Measurements from ENCODE around the gene ALDH3A1. TPM values are rescaled to one million over a fixed set of nuclear protein-coding genes. Genes with fewer than 3 reads are reported as not detected.
A peak's percentile ranks its signal among the peaks of the same experiment; 100 is the strongest.

Gene ALDH3A1
- total RNA-seq, 5 donors from 2014 or later (not counting 1 experiment from before 2014, with no cell fraction given): not detected

DNA sequence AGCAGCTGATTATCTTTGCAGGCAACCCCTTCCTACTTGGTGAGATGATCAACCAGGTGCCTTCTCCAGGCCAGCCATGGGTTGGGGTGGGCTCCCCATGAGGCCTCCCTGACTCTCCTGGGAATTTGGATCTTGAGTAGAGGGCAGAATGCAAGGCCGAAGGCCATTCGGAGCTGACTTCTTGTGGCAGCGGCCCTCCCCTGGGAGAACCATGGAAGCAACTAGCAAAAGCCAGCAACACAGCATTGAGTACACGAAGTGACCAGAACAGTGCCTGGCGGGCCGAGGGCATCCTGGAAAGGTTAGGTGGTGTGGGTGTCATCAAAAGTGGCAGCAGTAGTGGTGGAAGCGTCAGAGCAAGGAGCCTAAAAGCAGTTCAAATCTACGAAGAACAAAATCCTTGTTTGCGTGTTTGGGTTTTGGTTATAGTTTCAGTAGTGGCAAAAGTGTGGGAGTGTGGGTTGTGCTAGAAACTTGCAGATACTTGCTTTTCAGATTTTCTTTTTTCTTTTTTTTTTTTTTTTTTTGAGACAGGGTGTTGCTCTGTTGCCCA is 2.0 kb upstream of the ALDH3A1 start:
- Mint-ChIP-seq H3K27ac (no peak overlapping the region), H3K9me3 (no peaks in the 10 kb centered on the region), H3K4me1 (peaks cover 0 to 2% (median 2%) of the 10 kb centered on the region in 3 donors), H3K27me3 (peaks cover 8 to 12% of the 10 kb centered on the region in 2 donors), H3K4me3 (no peak overlapping the region), H3K36me3 (no peaks in the 10 kb centered on the region)
- ChIA-PET CTCF (no interaction called here), POLR2A (no interaction called here)
- H3K27ac ChIP-seq (ENCODE audit: low read length): no peak overlapping the region
- no peaks in the 10 kb centered on the region for H3K9me3 ChIP-seq
- peaks cover 0 to 6% of the 10 kb centered on the region in 2 experiments for H3K4me1 ChIP-seq (ENCODE audit: control insufficient read depth in 1 of 2, extremely low read depth in 1 of 2, insufficient read depth in 2 of 2, low read length in 2 of 2)
- ATAC-seq (replicated peaks in 1 of 4) (no peak), DNase-seq (no peak)
- 58% methylated on average over 9 of the region's 9 CpGs for WGBS (ENCODE audit: insufficient coverage)
- no peaks in the 10 kb centered on the region for H3K36me3 ChIP-seq (ENCODE audit: control insufficient read depth in 2 of 2, extremely low read depth in 1 of 2, insufficient read depth in 1 of 2, low read length in 1 of 2)
- H3K27me3 ChIP-seq (replicated peaks in 1 of 2; ENCODE audit: control insufficient read depth in 2 of 2, extremely low read depth in 1 of 2, insufficient read depth in 2 of 2, low read length in 1 of 2): peaks cover 0 to 51% of the 10 kb centered on the region in 2 experiments
- H3K4me3 ChIP-seq (ENCODE audit: control insufficient read depth in 1 of 2, extremely low read depth in 1 of 2, low read length in 1 of 2): no peak overlapping the region

DNA sequence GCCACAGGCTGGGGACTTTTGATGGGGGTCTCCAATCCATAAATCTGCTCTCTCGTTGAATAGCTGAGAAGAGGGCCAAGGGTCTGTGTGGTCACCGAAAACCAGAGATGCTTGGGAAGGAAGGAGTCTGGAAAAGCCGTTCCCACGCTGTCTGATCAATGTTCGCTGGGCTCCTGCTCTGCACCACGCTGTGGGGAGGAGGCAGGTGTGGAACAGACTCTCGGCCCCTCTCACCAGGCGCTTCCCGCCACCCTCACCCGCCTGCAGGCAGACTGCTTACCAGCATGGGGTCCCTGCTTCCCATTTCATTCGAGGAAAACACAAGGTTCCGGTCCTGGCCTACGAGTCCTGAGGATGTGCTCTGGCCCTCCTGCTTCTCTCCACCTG is 702 bp upstream of the ALDH3A1 start:
- CTCF ChIA-PET: interaction anchor here (0.6 kb wide), 2 partner anchors 29 to 223 kb away, joined by 5 to 9 read pairs; no protein-coding TSS in a partner anchor
- H3K27ac ChIP-seq (ENCODE audit: low read length): no peak overlapping the region
- H3K9me3 ChIP-seq: no peaks in the 10 kb centered on the region
- H3K4me3 Mint-ChIP-seq: no peak overlapping the region
- no peaks in the 10 kb centered on the region for H3K9me3 Mint-ChIP-seq
- H3K27ac Mint-ChIP-seq: no peak overlapping the region
- H3K36me3 ChIP-seq (ENCODE audit: control insufficient read depth in 2 of 2, extremely low read depth in 1 of 2, insufficient read depth in 1 of 2, low read length in 1 of 2): no peaks in the 10 kb centered on the region
- no peaks in the 10 kb centered on the region for H3K36me3 Mint-ChIP-seq
- whole genome bisulfite sequencing (ENCODE audit: insufficient coverage): 76% methylated on average over 13 of the region's 13 CpGs
- POLR2A ChIA-PET: no interaction called here
- peaks cover 0 to 51% of the 10 kb centered on the region in 2 experiments for H3K27me3 ChIP-seq (replicated peaks in 1 of 2; ENCODE audit: control insufficient read depth in 2 of 2, extremely low read depth in 1 of 2, insufficient read depth in 2 of 2, low read length in 1 of 2)
- DNase-seq: no peak
- H3K27me3 Mint-ChIP-seq: peaks cover 8 to 11% of the 10 kb centered on the region in 2 donors
- ATAC-seq (replicated peaks in 1 of 4): no peak
- H3K4me1 ChIP-seq (ENCODE audit: control insufficient read depth in 1 of 2, extremely low read depth in 1 of 2, insufficient read depth in 2 of 2, low read length in 2 of 2): peaks cover 0 to 11% of the 10 kb centered on the region in 2 experiments
- H3K4me1 Mint-ChIP-seq: peaks cover 0 to 7% (median 4%) of the 10 kb centered on the region in 3 donors
- H3K4me3 ChIP-seq (ENCODE audit: control insufficient read depth in 1 of 2, extremely low read depth in 1 of 2, low read length in 1 of 2): no peak overlapping the region

DNA sequence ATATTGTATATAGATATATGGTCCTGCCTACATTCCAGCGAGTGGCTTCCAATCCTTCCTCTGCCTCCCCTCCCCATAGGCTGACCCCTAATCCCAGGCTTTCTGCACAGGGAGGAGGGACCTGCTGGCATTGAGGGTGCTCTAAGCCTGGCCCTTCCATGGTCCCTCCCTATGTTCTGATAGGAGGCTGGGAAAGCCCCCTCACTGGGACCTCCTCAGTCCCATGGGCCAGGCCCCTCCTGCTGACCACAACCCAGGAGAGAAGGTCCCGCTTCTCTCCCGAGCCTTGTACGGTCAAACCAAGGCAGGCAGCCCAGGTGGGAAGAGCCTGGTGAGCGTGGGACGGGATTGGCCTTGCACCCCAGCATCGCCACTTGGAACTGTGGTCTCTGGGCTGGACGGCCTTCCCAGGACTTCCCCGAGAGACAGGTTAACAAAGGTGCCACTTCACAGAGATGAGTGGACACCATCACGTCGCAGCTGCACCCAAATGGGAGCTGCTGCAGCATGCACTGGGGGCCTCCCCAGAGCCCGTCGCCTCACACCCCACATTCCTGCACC is 859 bp downstream of the ALDH3A1 start:
- H3K4me3 ChIP-seq (ENCODE audit: control insufficient read depth in 1 of 2, extremely low read depth in 1 of 2, low read length in 1 of 2): no peak overlapping the region
- CTCF ChIA-PET: no interaction called here
- no peak overlapping the region for H3K27ac ChIP-seq (ENCODE audit: low read length)
- Mint-ChIP-seq H3K9me3 (no peaks in the 10 kb centered on the region), H3K27me3 (peaks cover 6 to 7% of the 10 kb centered on the region in 2 donors), H3K27ac (no peak overlapping the region), H3K4me3 (no peak overlapping the region), H3K4me1 (peaks cover 0 to 7% (median 4%) of the 10 kb centered on the region in 3 donors), H3K36me3 (no peaks in the 10 kb centered on the region)
- ATAC-seq (replicated peaks in 1 of 4): no peak
- WGBS (ENCODE audit: insufficient coverage): 94% methylated on average over 12 of the region's 13 CpGs
- POLR2A ChIA-PET: no interaction called here
- H3K9me3 ChIP-seq: no peaks in the 10 kb centered on the region
- no peak for DNase-seq
- peaks cover 0 to 44% of the 10 kb centered on the region in 2 experiments for H3K27me3 ChIP-seq (replicated peaks in 1 of 2; ENCODE audit: control insufficient read depth in 2 of 2, extremely low read depth in 1 of 2, insufficient read depth in 2 of 2, low read length in 1 of 2)
- H3K4me1 ChIP-seq (ENCODE audit: control insufficient read depth in 1 of 2, extremely low read depth in 1 of 2, insufficient read depth in 2 of 2, low read length in 2 of 2): peaks cover 0 to 11% of the 10 kb centered on the region in 2 experiments
- H3K36me3 ChIP-seq (ENCODE audit: control insufficient read depth in 2 of 2, extremely low read depth in 1 of 2, insufficient read depth in 1 of 2, low read length in 1 of 2): no peaks in the 10 kb centered on the region

GRCh38 chr17:19746517-19746916 is 1.6 kb downstream of the ALDH3A1 start:
- no peak overlapping the region for H3K4me3 Mint-ChIP-seq
- no peaks in the 10 kb centered on the region for H3K9me3 Mint-ChIP-seq
- ATAC-seq (replicated peaks in 1 of 4): no peak
- Histone ChIP-seq H3K4me1 (ENCODE audit: control insufficient read depth in 1 of 2, extremely low read depth in 1 of 2, insufficient read depth in 2 of 2, low read length in 2 of 2) (peaks cover 0 to 11% of the 10 kb centered on the region in 2 experiments), H3K4me3 (ENCODE audit: control insufficient read depth in 1 of 2, extremely low read depth in 1 of 2, low read length in 1 of 2) (no peak overlapping the region), H3K27ac (ENCODE audit: low read length) (no peak overlapping the region), H3K9me3 (no peaks in the 10 kb centered on the region), H3K27me3 (replicated peaks in 1 of 2; ENCODE audit: control insufficient read depth in 2 of 2, extremely low read depth in 1 of 2, insufficient read depth in 2 of 2, low read length in 1 of 2) (peaks cover 0 to 44% of the 10 kb centered on the region in 2 experiments), H3K36me3 (ENCODE audit: control insufficient read depth in 2 of 2, extremely low read depth in 1 of 2, insufficient read depth in 1 of 2, low read length in 1 of 2) (no peaks in the 10 kb centered on the region)
- ChIA-PET POLR2A (no interaction called here), CTCF (interaction anchor here in 1 of 2 donors (0.6 kb wide), 1 partner anchor 78 kb away, joined by 3 read pairs; no protein-coding TSS in a partner anchor)
- WGBS (ENCODE audit: insufficient coverage): 83% methylated on average over 13 of the region's 20 CpGs
- no peak for DNase-seq
- H3K4me1 Mint-ChIP-seq: peaks cover 0 to 7% (median 4%) of the 10 kb centered on the region in 3 donors
- peaks cover 6 to 7% of the 10 kb centered on the region in 2 donors for H3K27me3 Mint-ChIP-seq
- H3K27ac Mint-ChIP-seq: no peak overlapping the region
- H3K36me3 Mint-ChIP-seq: no peaks in the 10 kb centered on the region

DNA sequence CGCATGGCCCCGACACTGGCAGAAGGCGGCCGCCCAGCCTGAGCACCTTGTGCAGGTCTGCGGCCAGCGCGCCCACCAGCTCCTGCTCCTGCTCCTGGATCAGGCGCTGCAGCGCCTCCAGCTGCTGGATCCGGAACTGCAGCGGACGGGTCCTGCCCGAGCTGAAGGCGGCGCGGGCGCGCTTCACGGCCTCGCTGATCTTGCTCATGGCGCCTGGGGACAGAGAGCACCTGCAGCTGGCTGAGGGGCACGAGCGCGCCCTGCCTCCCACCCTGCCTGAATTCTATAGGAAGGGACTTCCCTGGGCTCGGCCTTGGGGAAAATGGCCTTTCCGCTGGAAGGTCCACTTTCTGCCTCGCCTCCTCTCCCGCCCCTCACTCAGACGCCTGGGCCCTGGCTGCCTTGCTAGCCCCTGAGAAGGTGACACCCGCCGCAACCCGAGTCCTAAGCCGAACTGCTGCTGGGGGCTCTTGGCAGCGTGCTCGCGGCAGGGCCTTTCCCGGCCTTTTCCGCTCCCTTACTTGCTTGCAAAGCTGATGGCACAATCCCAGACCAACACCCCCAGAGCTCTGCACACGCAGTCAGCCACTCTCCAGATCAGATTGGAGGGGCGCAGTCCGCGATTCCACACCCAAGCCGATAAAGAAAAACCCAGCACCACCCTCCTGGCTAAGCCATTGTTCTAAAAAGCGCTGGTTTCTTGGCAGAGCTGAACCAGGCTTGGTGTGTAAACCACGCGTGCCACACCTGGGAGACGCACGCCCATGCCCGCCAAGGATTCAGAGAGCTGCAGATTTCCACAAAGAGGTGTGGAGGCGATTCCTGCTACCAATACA is 3.0 kb downstream of the ALDH3A1 start:
- peak; percentile 85 to 97 (median 91) for ATAC-seq (replicated peaks in 1 of 4)
- 45% methylated on average over 48 of the region's 50 CpGs for WGBS (ENCODE audit: insufficient coverage)
- Histone ChIP-seq H3K4me3 (ENCODE audit: control insufficient read depth in 1 of 2, extremely low read depth in 1 of 2, low read length in 1 of 2) (peak overlapping the region; percentile 35 to 38), H3K9me3 (no peaks in the 10 kb centered on the region), H3K36me3 (ENCODE audit: control insufficient read depth in 2 of 2, extremely low read depth in 1 of 2, insufficient read depth in 1 of 2, low read length in 1 of 2) (no peaks in the 10 kb centered on the region), H3K27me3 (replicated peaks in 1 of 2; ENCODE audit: control insufficient read depth in 2 of 2, extremely low read depth in 1 of 2, insufficient read depth in 2 of 2, low read length in 1 of 2) (peaks cover 0 to 40% of the 10 kb centered on the region in 2 experiments), H3K4me1 (ENCODE audit: control insufficient read depth in 1 of 2, extremely low read depth in 1 of 2, insufficient read depth in 2 of 2, low read length in 2 of 2) (peaks cover 0 to 11% of the 10 kb centered on the region in 2 experiments), H3K27ac (ENCODE audit: low read length) (no peak overlapping the region)
- H3K4me1 Mint-ChIP-seq: peaks cover 0 to 7% (median 4%) of the 10 kb centered on the region in 3 donors
- H3K9me3 Mint-ChIP-seq: no peaks in the 10 kb centered on the region
- H3K27ac Mint-ChIP-seq: no peak overlapping the region
- CTCF ChIA-PET: interaction anchor here (0.6 to 1.4 kb wide), 9 partner anchors 9 to 446 kb away, joined by 3 to 6 read pairs (median 3); no protein-coding TSS in a partner anchor
- no peaks in the 10 kb centered on the region for H3K36me3 Mint-ChIP-seq
- DNase-seq: peak; percentile 68 to 89 (median 82)
- H3K27me3 Mint-ChIP-seq: peaks cover 0 to 7% of the 10 kb centered on the region in 2 donors
- POLR2A ChIA-PET: interaction anchor here in 1 of 2 donors (0.6 kb wide), 1 partner anchor 20 kb away, joined by 3 read pairs; no protein-coding TSS in a partner anchor
- H3K4me3 Mint-ChIP-seq: peak overlapping the region; percentile 53 to 78 (median 59)

- Histone ChIP-seq H3K4me3 (ENCODE audit: control insufficient read depth in 1 of 2, extremely low read depth in 1 of 2, low read length in 1 of 2) (peak overlapping the region in 1 of 2 donors; percentile 38), H3K4me1 (ENCODE audit: control insufficient read depth in 1 of 2, extremely low read depth in 1 of 2, insufficient read depth in 2 of 2, low read length in 2 of 2) (peaks cover 0 to 11% of the 10 kb centered on the region in 2 experiments), H3K36me3 (ENCODE audit: control insufficient read depth in 2 of 2, extremely low read depth in 1 of 2, insufficient read depth in 1 of 2, low read length in 1 of 2) (no peaks in the 10 kb centered on the region), H3K27me3 (replicated peaks in 1 of 2; ENCODE audit: control insufficient read depth in 2 of 2, extremely low read depth in 1 of 2, insufficient read depth in 2 of 2, low read length in 1 of 2) (peaks cover 0 to 33% of the 10 kb centered on the region in 2 experiments), H3K27ac (ENCODE audit: low read length) (no peak overlapping the region), H3K9me3 (no peaks in the 10 kb centered on the region)
- CTCF ChIA-PET: interaction anchor here (0.6 to 1.4 kb wide), 8 partner anchors 8 to 445 kb away, joined by 3 to 6 read pairs (median 3); no protein-coding TSS in a partner anchor
- peaks cover 0 to 7% (median 4%) of the 10 kb centered on the region in 3 donors for H3K4me1 Mint-ChIP-seq
- 6% methylated on average over 18 of the region's 26 CpGs for WGBS (ENCODE audit: insufficient coverage)
- H3K27ac Mint-ChIP-seq: peak overlapping the region in 1 of 2 donors; percentile 34
- no peaks in the 10 kb centered on the region for H3K9me3 Mint-ChIP-seq
- POLR2A ChIA-PET: interaction anchor here in 1 of 2 donors (0.6 kb wide), 1 partner anchor 20 kb away, joined by 3 read pairs; no protein-coding TSS in a partner anchor
- ATAC-seq (replicated peaks in 1 of 4): peak in 3 of 4 experiments; percentile 18 to 59 (median 28)
- no peaks in the 10 kb centered on the region for H3K36me3 Mint-ChIP-seq
- peak overlapping the region; percentile 71 to 78 (median 74) for H3K4me3 Mint-ChIP-seq
- peaks cover 0 to 7% of the 10 kb centered on the region in 2 donors for H3K27me3 Mint-ChIP-seq
- DNase-seq: no peak
Measured at GRCh38 chr17:19744492-19744891, 3.6 kb downstream of the ALDH3A1 start.
